ES-I3 (cell line): ENCODE measurements around the gene DDA1.
"Not testable (repeated sequence)": the region's sequence is repeated elsewhere in the genome, so short reads cannot be mapped to it uniquely, and the experiment has no call there.

Source experiments
- H3K36me3 ChIP-seq: 2 replicates; pipeline ENCODE4 v1.6.1; 2013; ENCODE audit warnings: mild to moderate bottlenecking, low read length, control low read depth, moderate library complexity; ENCODE audit not compliant: insufficient read depth
- H3K4me1 ChIP-seq: 2 replicates; pipeline ENCODE4 v1.6.1; 2013; ENCODE audit warnings: mild to moderate bottlenecking, control low read depth, low read length; ENCODE audit not compliant: insufficient read depth
- H3K9ac ChIP-seq: 2 replicates; pipeline ENCODE4 v1.6.1; 2013; ENCODE audit warnings: low read depth, mild to moderate bottlenecking, low read length, moderate library complexity
- H3K9me3 ChIP-seq: 2 replicates; pipeline ENCODE4 v1.6.1; 2013; ENCODE audit warnings: mild to moderate bottlenecking, low read length, moderate library complexity; ENCODE audit not compliant: control insufficient read depth, insufficient read depth

The DDA1 gene

DNA sequence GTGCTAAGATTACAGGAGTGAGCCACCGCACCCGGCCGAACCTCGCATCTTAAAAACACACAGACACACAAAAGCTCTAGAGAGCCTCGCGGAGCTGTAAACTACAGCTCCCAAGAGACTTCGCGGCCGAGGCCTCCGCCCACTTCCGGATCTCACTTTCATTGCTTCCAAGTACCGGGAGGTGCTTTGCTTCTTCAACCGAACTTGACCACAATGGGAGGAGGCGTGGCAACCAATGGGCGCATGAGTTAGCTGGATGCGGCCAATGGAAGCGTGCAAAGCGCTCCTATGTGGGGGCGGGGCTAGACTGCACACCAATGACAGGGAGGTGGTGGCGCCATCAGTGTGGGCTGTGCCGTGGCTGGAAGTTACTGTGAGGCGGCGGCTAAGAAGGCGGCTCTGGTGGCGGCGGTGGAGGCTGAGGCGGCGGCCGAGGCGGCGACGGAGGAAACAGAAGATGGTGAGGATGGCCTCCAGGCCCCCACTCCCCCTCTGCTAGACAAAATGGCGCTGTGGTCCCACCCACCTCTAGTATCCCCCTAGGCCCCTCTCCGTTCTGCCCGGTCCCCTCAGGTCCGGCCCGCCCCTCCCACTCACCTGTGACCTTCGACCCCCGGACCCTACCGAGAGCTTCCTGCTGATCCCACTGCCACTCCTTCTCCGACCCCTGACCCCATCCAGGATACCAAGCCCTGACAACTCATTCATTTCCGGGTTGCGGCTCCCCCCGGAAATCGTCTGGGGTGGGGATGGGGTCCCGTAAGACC lies at the start of gene DDA1:
DDA1 (plus strand) TSS at position 366 of the 767 bp plus-strand sequence; CDS start at position 458, 92 bp downstream.
- no peaks in the 10 kb centered on the region for H3K9me3 ChIP-seq
- peaks cover 3% of the 10 kb centered on the region; the same call in 1 of the 2 replicates for H3K36me3 ChIP-seq
- peak within 1 kb of the TSS; percentile 87 for H3K9ac ChIP-seq
- H3K4me1 ChIP-seq: peaks cover 17% of the 10 kb centered on the region

DNA sequence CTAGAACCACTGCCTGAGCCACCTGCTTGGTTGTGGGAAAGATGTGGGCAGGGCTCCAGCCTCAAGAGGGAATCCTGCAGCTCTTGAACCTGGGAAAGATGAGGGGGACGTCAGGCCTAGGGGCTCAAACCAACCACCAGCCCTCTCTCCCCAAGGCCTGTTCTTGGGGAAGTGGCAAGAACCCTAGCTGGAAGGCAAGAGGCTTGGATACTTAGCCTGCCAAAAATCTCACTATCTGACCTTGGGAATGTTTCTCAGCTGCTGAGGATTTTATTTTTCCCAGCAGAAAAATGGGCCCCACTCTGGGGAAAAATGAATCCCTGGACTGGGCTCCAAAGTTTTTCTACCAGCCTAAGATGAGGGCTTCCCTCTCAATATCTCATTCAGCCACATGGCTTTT lies 49.4 kb upstream of the DDA1 start:
- Histone ChIP-seq H3K9me3 (peaks cover 11% of the 10 kb centered on the region), H3K36me3 (peaks cover 3% of the 10 kb centered on the region; the same call in 1 of the 2 replicates), H3K9ac (no peak overlapping the region), H3K4me1 (peaks cover 6% of the 10 kb centered on the region)

DNA sequence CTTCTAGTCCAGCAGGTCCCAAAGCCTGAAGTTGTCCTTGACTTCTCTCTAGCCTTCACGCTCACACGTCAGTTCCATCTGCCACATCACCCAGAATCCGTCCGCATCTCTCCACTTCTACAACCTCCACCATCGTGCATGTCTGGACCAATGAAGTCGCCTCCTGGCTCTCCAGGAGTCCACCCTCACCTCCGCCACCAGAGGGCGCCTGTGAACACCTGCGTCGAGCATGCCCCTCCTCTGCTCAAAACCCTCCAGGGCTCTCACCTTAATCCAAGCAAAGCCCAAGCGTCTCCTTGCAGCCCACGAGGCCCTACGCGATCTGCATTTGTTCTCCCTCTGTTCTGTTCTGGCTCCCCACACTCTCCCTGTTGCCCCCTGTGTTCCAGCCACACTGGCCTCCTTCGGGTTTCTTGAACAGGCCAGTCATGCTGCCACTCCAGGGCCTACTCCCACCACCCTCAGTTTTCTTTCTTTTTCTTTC lies 48.5 kb upstream of the DDA1 start:
- Histone ChIP-seq H3K4me1 (peaks cover 9% of the 10 kb centered on the region), H3K36me3 (peaks cover 3% of the 10 kb centered on the region; the same call in 1 of the 2 replicates), H3K9ac (0 out of 2 replicates have a peak overlapping the region, but pooled peaks have one; percentile 7), H3K9me3 (peaks cover 11% of the 10 kb centered on the region)

DNA sequence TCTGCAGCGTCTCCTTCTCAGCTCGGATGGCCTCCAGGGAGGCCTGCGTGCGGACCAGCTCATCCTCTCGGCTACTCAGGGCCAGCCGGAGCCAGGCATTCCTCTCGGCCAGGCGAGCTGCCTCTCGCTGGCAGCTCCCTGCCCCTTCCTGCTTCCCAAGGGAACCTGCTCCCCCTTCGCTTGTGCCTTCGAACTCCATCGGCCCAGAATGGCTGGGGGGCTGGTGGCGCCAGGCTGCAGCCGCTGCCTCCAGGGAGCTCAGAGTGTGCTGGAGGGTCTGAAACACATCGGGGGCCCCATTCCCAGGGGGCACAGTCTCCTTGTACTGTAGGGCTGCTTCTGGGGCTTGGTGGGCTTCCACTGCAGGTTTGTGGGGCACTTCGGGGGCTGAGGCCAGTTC lies 46.8 kb upstream of the DDA1 start:
- peaks cover 11% of the 10 kb centered on the region for H3K9me3 ChIP-seq
- no peak overlapping the region for H3K9ac ChIP-seq
- peaks cover 9% of the 10 kb centered on the region for H3K4me1 ChIP-seq
- H3K36me3 ChIP-seq: peaks cover 3% of the 10 kb centered on the region; the same call in 1 of the 2 replicates

DNA sequence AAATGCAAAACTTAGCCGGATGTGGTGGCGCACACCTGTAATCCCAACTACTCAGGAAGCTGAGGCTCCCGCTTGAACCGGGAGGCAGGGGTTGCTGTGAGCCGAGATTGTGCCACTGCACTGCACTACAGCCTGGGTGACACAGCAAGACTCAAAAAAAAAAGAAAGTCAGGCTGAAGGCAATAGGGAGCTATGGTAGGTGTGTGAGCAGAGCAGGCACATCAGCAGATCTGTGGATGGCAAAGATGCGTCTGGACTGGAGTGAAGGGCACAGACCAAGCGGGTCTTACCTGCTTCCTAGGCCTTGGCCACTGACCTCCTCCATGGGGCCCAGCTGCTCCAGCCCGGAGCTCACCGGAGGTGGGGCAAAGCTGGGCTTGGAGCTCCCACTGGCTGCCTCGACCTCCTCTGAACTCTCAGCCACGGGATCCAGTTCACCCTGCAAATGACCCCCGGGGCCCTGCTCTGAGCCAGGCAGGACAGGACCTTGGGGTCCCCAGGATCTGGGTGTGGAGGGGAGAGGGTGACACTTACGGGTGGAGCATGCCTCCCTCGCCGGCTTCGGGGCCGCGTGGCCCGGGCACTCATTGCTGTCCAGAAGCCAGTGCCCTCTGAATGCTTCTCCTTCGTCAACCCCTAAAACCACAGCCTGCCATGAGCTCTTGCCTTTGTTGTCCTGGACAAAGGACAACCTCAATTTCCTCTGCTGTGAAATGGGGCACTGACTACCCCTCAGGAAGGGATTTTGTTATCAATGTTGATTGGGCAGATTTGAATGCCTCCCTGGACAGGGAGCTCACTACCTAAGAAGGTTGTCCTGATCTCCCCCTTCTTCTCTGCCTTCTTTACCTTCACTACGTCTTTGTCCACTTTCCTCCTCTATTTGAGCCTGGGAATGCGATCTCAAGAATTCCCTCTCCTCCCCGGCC lies 45.4 kb upstream of the DDA1 start:
- peaks cover 11% of the 10 kb centered on the region for H3K9me3 ChIP-seq
- peaks cover 9% of the 10 kb centered on the region for H3K4me1 ChIP-seq
- peaks cover 7% of the 10 kb centered on the region for H3K36me3 ChIP-seq
- no peak overlapping the region for H3K9ac ChIP-seq

DNA sequence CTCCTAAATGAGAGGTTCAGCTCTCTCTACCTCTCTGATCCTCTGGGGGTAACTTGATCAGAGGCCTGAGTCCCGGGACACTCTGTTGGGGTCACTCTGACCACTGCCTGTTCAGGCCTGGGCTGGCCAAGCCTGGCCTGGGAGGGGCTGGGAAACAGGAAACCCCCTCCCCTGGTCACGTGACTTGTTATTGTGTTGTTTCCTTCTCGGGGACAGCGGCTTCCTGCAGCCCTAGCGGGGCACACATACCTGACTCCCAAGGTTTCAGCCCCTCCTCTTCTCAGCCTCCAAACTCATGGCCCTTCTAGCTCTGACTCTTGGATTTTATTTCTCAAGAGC lies 44.8 kb upstream of the DDA1 start, which contains the start of gene USHBP1:
USHBP1 (minus strand) TSS at position 105 of the 339 bp plus-strand sequence. CDS start 446 bp downstream, outside the sequence.
- Histone ChIP-seq H3K4me1 (peaks cover 9% of the 10 kb centered on the region), H3K9me3 (peaks cover 5% of the 10 kb centered on the region), H3K9ac (no peak within 1 kb of the TSS), H3K36me3 (peaks cover 3% of the 10 kb centered on the region; the same call in 1 of the 2 replicates)

DNA sequence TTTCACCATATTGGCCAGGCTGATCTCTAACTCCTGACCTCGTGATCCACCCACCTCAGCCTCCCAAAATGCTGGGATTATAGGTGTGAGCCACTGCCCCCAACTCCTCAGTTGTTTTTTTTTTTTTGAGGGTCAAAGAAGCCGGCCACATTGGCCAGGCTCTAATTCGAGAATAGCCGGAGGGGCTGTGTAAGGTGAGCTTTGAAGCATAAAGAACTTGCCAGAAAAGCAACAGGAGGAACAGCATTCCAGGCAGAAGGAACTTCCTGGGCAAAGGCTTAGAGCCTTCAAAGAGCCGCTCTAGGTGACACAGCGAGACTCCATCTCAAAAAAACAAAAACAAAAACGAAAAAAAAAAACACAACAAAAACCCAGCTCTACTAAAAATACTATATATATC lies 43.3 kb upstream of the DDA1 start:
- H3K9ac ChIP-seq: no peak overlapping the region

DNA sequence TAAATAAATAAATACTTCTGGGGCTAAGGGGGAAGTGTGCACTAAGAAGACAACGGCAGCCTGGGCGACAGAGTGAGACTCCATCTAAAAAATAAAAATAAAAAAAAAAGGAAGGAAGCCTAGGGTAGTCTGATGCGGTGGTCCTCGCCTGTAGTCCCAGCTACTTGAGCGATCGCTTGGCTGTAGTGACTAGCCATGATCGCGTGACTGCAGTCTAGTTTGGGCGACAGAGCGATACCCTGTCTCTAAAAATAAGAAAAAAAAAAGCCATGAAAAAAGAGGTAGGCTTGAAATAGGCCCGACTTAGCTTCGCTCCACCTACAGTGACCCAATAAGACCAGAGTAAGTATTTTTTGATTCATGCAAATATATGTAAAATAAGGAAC lies 42.8 kb upstream of the DDA1 start:
- H3K9ac ChIP-seq: no peak overlapping the region; the same call in 1 of the 2 replicates
- no peaks in the 10 kb centered on the region for H3K9me3 ChIP-seq
- peaks cover 9% of the 10 kb centered on the region for H3K4me1 ChIP-seq
- peaks cover 7% of the 10 kb centered on the region for H3K36me3 ChIP-seq

More for the DNA sequence above, 43.3 kb upstream of the DDA1 start:
- Histone ChIP-seq H3K36me3 (peaks cover 4% of the 10 kb centered on the region), H3K4me1 (peaks cover 9% of the 10 kb centered on the region), H3K9me3 (no peaks in the 10 kb centered on the region)

DNA sequence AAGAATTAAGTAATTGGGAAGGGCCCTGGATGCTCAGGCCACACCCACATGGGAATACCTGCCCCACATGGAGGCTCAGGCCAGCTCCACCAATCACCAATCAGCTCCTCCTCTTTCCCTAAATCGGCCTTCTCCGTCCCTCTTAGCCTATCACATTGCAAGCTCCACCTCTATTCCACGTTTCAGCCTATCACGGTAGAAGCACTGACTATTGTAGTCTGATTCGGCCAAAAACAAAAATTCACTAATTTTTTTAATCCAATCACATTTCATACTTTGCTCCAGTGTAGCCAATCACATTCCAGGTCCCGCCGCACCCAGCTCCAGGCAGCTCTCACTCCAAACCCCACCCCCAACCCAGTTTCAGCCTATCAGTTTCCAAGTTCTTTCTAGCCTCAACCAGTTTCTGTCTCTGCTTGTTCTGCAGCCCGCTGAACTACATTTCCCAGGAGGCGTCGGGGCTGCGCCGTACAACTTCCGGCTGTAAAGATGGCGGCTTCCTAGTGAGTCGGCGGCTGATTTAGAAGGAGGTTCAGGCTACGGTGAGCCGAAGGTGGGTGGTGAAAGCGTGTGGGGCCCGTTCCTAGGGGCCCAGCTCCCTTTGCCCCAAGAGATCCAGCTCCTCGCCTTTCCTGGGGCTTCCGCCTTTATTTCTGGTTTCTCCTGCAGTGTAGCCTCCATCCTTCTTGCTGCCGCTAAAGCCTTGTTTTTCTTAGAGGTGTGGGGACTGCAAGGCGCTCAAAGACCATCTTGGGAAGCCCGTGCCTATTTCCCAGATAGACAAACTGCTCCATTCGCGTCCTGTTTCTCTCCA lies 42.2 kb upstream of the DDA1 start, which contains the start of gene BABAM1:
BABAM1 (plus strand) TSS at position 469 of the 814 bp plus-strand sequence. CDS start 1,364 bp downstream, outside the sequence.
- peaks cover 9% of the 10 kb centered on the region for H3K4me1 ChIP-seq
- peak within 1 kb of the TSS; percentile 89 for H3K9ac ChIP-seq
- peaks cover 7% of the 10 kb centered on the region for H3K36me3 ChIP-seq
- H3K9me3 ChIP-seq: no peaks in the 10 kb centered on the region

DNA sequence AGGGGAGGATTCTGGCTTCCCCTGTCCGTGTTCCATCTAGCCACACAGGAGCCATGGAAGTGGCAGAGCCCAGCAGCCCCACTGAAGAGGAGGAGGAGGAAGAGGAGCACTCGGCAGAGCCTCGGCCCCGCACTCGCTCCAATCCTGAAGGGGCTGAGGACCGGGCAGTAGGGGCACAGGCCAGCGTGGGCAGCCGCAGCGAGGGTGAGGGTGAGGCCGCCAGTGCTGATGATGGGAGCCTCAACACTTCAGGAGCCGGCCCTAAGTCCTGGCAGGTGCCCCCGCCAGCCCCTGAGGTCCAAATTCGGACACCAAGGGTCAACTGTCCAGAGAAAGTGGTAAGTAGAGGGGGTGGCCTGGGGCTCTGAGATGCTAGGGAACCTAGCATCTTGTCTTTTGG lies 40.6 kb upstream of the DDA1 start:
- Histone ChIP-seq H3K9ac (no peak overlapping the region), H3K9me3 (no peaks in the 10 kb centered on the region), H3K36me3 (peaks cover 13% of the 10 kb centered on the region)

DNA sequence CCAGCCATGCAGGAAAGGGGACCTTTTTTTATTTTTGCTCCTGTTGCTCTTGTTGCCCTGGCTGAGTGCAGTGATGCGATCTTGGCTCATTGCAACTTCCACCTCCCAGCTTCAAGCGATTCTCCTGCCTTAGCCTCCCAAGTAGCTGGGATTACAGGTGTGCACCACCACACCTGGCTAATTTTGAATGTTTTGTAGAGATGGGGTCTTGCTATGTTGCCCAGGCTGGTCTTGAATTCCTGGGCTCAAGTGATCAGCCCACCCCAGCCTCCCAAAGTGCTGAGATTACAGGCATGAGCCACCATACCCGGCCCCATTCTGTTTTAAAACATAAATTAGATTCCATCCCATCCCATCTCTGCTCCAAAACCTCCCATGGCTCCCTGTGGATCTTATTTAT lies 34.5 kb upstream of the DDA1 start:
- not testable (repeated sequence) for H3K9me3 ChIP-seq, H3K4me1 ChIP-seq, H3K9ac ChIP-seq
- H3K36me3 ChIP-seq: peaks cover 28% of the 10 kb centered on the region

More for the DNA sequence above, 40.6 kb upstream of the DDA1 start:
- peaks cover 9% of the 10 kb centered on the region for H3K4me1 ChIP-seq

DNA sequence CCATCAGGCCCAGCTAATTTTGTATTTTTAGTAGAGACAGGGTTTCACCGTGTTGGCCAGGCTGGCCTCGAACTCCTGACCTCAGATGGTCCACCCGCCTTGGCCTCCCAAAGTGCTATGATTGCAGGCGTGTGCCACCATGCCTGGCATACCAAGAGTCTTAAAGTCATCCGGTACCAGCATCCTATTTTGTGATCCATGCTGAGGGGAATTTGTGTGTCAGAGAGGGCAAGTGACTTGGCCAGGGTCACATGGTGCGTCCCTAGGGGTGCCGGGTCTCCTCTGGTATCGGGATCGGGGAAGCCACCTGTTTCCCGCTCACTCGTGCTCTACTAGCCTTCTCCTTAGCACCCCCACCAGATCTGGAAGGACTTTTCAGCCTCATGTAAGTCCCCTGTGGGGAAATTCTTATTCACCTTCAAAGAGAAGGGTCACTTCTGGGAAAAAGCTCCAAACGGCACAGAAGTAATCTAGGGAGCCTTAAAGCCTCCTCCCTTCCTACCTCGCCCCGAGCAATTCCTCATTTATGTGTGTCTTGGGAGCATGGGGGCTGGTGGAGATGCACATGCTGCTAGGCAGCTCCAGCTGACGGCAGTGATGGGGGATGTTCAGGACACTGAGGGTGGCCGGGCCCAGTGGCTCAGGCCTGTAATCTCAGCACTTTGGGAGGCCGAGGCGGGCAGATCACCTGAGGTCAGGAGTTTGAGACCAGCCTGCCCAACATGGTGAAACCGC lies 33.8 kb upstream of the DDA1 start:
- peaks cover 28% of the 10 kb centered on the region for H3K36me3 ChIP-seq

DNA sequence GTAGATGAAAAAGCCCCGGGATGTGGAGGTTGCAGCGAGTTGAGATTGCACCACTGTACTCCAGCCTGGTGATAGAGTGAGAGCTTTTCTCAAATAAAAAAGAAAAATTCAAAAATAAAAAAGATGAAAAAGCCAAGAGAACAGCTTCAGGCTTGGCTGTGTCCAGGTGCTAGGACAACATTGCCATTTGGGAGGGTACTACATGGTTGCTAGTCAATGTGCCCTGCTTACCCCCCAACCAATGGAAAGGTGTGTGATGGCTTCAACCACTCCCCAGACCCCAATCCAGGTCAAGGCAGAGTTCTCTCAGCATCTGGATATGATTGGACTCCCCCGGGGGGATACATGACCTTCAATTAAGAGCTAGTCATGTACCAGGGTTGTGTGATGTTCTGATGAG lies 29.9 kb upstream of the DDA1 start:
- Histone ChIP-seq H3K9ac (no peak overlapping the region), H3K36me3 (peaks cover 12% of the 10 kb centered on the region)

More for the DNA sequence above, 33.8 kb upstream of the DDA1 start:
- Histone ChIP-seq H3K9ac (no peak overlapping the region), H3K4me1 (no peaks in the 10 kb centered on the region), H3K9me3 (no peaks in the 10 kb centered on the region)

More for the DNA sequence above, 29.9 kb upstream of the DDA1 start:
- Histone ChIP-seq H3K4me1 (no peaks in the 10 kb centered on the region), H3K9me3 (no peaks in the 10 kb centered on the region)
